ENCODE measurements around the gene COLEC11.
A peak's percentile ranks its signal among the peaks of the same experiment; 100 is the strongest.

Gene COLEC11

GRCh38 chr2:3641181-3641580 lies 46.3 kb downstream of the COLEC11 start:
- no peak for DNase-seq

GRCh38 chr2:3641841-3642421 lies 47.0 kb downstream of the COLEC11 start:
- no peak for DNase-seq

- DNase-seq: no peak
These were observed 47.8 kb downstream of the COLEC11 start for GRCh38 chr2:3642521-3643215.

- DNase-seq: no peak
These were observed 48.7 kb downstream of the COLEC11 start for GRCh38 chr2:3643371-3644245.

GRCh38 chr2:3644246-3644525 lies 49.3 kb downstream of the COLEC11 start:
- no peak for DNase-seq

- no peak for DNase-seq
These were observed 50.1 kb downstream of the COLEC11 start for GRCh38 chr2:3644891-3645605.

GRCh38 chr2:3645745-3646389 lies 51.0 kb downstream of the COLEC11 start:
- DNase-seq: no peak

- DNase-seq: no peak
These were observed 51.5 kb downstream of the COLEC11 start for GRCh38 chr2:3646446-3646845.

- no peak for DNase-seq
These were observed 52.3 kb downstream of the COLEC11 start for GRCh38 chr2:3647246-3647645.

GRCh38 chr2:3647831-3648651 lies 53.1 kb downstream of the COLEC11 start:
- no peak for DNase-seq

GRCh38 chr2:3648652-3649177 lies 53.8 kb downstream of the COLEC11 start:
- DNase-seq: no peak

- no peak for DNase-seq
These were observed 54.7 kb downstream of the COLEC11 start for GRCh38 chr2:3649581-3649980.

- DNase-seq: no peak
These were observed 55.4 kb downstream of the COLEC11 start for GRCh38 chr2:3650140-3650920.

GRCh38 chr2:3651691-3652648 lies 57.1 kb downstream of the COLEC11 start:
- DNase-seq: peak; percentile 80

- no peak for DNase-seq
These were observed 58.1 kb downstream of the COLEC11 start for GRCh38 chr2:3652896-3653625.

GRCh38 chr2:3654011-3654410 lies 59.1 kb downstream of the COLEC11 start:
- DNase-seq: no peak

- DNase-seq: no peak
These were observed 59.8 kb downstream of the COLEC11 start for GRCh38 chr2:3654531-3655225.

All from NCI-H526 treated with DMSO at 0.1 percent for 48 hours (cell line).